Measurements from ENCODE around the gene STAT3.

GRCh38 chr17:42421136-42421506 is 32.9 kb upstream of the STAT3 start:
- TF ChIP-seq POLR2A (IDR thresholded peaks at IDR 0.05; ENCODE audit: low read depth, low read length) (no peak), GATA2 (IDR thresholded peaks at IDR 0.05; ENCODE audit: insufficient read depth, insufficient read length, low read depth, low read length) (no peak)
